NT2/D1 (cell line): ENCODE data around the gene ZNF787.

Source experiments
- YY1 ChIP-seq: IDR thresholded peaks from 2 replicates; pipeline ENCODE4 v1.6.1; 2011; ENCODE audit not compliant: insufficient read length, insufficient read depth
- ZNF274 ChIP-seq: IDR thresholded peaks from 2 replicates; pipeline ENCODE4 v1.6.1; 2011; ENCODE audit warnings: mild to moderate bottlenecking, low read depth, low read length

GRCh38 chr19:56066152-56067023, 54.7 kb downstream of the ZNF787 start:
- TF ChIP-seq ZNF274 (no peak), YY1 (no peak)
